HG03159 (cell line): ENCODE measurements around the gene PTTG2.

ENCODE experiments used
- ATAC-seq: cut with Tn5 transposase; IDR thresholded peaks from one replicate; pipeline ENCODE4 v1.9.1; 2021; ENCODE audit warnings: mild to moderate bottlenecking, moderate library complexity; ENCODE audit not compliant: unreplicated experiment

Gene PTTG2

GRCh38 chr4:37982736-37983135, 22.5 kb downstream of the PTTG2 start:
- ATAC-seq = no peak

- no peak for ATAC-seq
Measured at GRCh38 chr4:37983951-37984350, 23.8 kb downstream of the PTTG2 start.

GRCh38 chr4:37985730-37986275, 25.6 kb downstream of the PTTG2 start:
- no peak for ATAC-seq

GRCh38 chr4:37988670-37989069, 28.5 kb downstream of the PTTG2 start:
- ATAC-seq = no peak

GRCh38 chr4:37989398-37990260, 29.4 kb downstream of the PTTG2 start:
- peak; percentile 42 for ATAC-seq

- no peak for ATAC-seq
Measured at GRCh38 chr4:37990731-37991245, 30.6 kb downstream of the PTTG2 start.

- no peak for ATAC-seq
Measured at GRCh38 chr4:37991623-37992410, 31.6 kb downstream of the PTTG2 start.

GRCh38 chr4:37993806-37994205, 33.6 kb downstream of the PTTG2 start:
- ATAC-seq = no peak

GRCh38 chr4:37994569-37994968, 34.4 kb downstream of the PTTG2 start:
- peak; percentile 71 for ATAC-seq

- ATAC-seq = no peak
Measured at GRCh38 chr4:37995299-37995821, 35.2 kb downstream of the PTTG2 start.

- no peak for ATAC-seq
Measured at GRCh38 chr4:37995981-37996775, 36.0 kb downstream of the PTTG2 start.

GRCh38 chr4:37998226-37998625, 38.0 kb downstream of the PTTG2 start:
- ATAC-seq = no peak

GRCh38 chr4:37999000-37999716, 39.0 kb downstream of the PTTG2 start:
- no peak for ATAC-seq

- no peak for ATAC-seq
Measured at GRCh38 chr4:37999965-38000364, 39.8 kb downstream of the PTTG2 start.

GRCh38 chr4:38001927-38002326, 41.7 kb downstream of the PTTG2 start:
- ATAC-seq = no peak

- no peak for ATAC-seq
Measured at GRCh38 chr4:38002451-38003071, 42.4 kb downstream of the PTTG2 start.

- ATAC-seq = no peak
Measured at GRCh38 chr4:38003102-38003501, 42.9 kb downstream of the PTTG2 start.

- no peak for ATAC-seq
Measured at GRCh38 chr4:38003628-38004027, 43.4 kb downstream of the PTTG2 start.

GRCh38 chr4:38004062-38004461, 43.9 kb downstream of the PTTG2 start:
- no peak for ATAC-seq
